Measurements from ENCODE around the gene IDH3G.

The IDH3G gene

GRCh38 chrX:153816831-153817690, 22.9 kb upstream of the IDH3G start:
- TF ChIP-seq, protein P1, sequence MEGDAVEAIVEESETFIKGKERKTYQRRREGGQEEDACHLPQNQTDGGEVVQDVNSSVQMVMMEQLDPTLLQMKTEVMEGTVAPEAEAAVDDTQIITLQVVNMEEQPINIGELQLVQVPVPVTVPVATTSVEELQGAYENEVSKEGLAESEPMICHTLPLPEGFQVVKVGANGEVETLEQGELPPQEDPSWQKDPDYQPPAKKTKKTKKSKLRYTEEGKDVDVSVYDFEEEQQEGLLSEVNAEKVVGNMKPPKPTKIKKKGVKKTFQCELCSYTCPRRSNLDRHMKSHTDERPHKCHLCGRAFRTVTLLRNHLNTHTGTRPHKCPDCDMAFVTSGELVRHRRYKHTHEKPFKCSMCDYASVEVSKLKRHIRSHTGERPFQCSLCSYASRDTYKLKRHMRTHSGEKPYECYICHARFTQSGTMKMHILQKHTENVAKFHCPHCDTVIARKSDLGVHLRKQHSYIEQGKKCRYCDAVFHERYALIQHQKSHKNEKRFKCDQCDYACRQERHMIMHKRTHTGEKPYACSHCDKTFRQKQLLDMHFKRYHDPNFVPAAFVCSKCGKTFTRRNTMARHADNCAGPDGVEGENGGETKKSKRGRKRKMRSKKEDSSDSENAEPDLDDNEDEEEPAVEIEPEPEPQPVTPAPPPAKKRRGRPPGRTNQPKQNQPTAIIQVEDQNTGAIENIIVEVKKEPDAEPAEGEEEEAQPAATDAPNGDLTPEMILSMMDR (IDR thresholded peaks at IDR 0.05; ENCODE audit: insufficient read depth, low read length, missing control alignments), result no peak
- CTCF ChIA-PET, result no interaction called here
- no peak overlapping the region for H3K4me3 ChIP-seq (ENCODE audit: low read depth, low read length)
- POLR2A ChIA-PET, result no interaction called here
- DNase-seq (ENCODE audit: low read depth, low spot score), result no peak

GRCh38 chrX:153814591-153815315, 20.6 kb upstream of the IDH3G start:
- TF ChIP-seq, protein P1 (IDR thresholded peaks at IDR 0.05; ENCODE audit: insufficient read depth, low read length, missing control alignments), result no peak
- H3K4me3 ChIP-seq (ENCODE audit: low read depth, low read length), result no peak overlapping the region
- DNase-seq (ENCODE audit: low read depth, low spot score), result no peak
- CTCF ChIA-PET, result no interaction called here
- POLR2A ChIA-PET, result no interaction called here

- CTCF ChIA-PET, result no interaction called here
- POLR2A ChIA-PET, result no interaction called here
- DNase-seq (ENCODE audit: low read depth, low spot score), result no peak
- H3K4me3 ChIP-seq (ENCODE audit: low read depth, low read length), result no peak overlapping the region
- TF ChIP-seq, protein P1 (IDR thresholded peaks at IDR 0.05; ENCODE audit: insufficient read depth, low read length, missing control alignments), result no peak
These were observed 19.0 kb upstream of the IDH3G start for GRCh38 chrX:153813161-153813560.

GRCh38 chrX:153812220-153812619, 18.0 kb upstream of the IDH3G start:
- no peak for DNase-seq (ENCODE audit: low read depth, low spot score)
- ChIA-PET CTCF (no interaction called here), POLR2A (no interaction called here)
- no peak overlapping the region for H3K4me3 ChIP-seq (ENCODE audit: low read depth, low read length)
- TF ChIP-seq, protein P1 (IDR thresholded peaks at IDR 0.05; ENCODE audit: insufficient read depth, low read length, missing control alignments), result no peak

DNA sequence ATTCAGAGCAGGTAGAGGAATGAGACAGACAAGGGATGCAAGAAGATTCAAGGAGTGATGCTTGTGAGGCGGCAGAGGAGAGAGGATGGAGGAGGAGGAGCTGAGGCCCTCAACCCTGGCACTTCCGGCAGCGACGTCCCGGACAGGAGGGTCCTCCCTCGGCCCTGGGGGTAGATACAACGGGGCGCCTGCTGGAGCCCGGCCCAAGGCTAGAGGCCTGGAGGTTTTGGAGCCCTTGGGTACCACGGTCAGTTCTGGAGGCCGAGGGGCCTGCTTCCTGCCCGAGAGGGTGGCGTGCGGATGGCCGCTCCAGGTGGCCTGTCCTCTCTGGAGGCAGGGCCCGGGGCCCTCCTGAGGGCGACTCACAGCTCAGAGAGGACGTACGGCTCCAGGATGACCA, 13.8 kb upstream of the IDH3G start:
- ChIA-PET POLR2A (no interaction called here), CTCF (no interaction called here)
- no peak for DNase-seq (ENCODE audit: low read depth, low spot score)
- TF ChIP-seq, protein P1 (IDR thresholded peaks at IDR 0.05; ENCODE audit: insufficient read depth, low read length, missing control alignments), result no peak
- H3K4me3 ChIP-seq (ENCODE audit: low read depth, low read length), result no peak overlapping the region

DNA sequence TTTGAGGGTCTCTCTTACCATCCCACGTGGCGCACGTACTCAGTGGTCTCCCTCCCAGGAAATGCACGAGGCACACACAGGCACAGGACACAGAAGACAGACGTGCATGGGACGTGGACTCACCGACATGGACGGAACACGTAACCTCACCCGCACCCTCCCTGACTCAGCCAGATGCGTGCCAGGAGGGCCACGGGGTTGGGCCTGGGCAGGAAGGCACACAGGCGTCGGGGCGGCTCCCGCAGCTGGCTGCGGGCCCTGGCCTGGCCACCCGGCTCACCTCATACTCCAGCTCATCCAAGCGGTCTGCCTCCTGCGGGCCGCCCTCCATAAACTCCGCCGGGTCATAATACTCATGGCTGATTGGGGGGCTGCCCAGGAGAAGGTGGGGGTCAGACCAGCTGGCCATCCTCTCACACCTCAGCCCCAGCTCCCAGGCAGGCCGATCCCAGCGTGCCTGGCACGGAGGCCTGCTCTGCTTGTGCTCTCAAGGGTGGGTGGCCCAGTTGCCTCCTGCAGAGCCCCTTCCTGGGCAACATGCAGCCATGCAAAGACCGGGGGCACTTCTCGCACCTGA, 12.9 kb upstream of the IDH3G start:
- TF ChIP-seq, protein P1 (IDR thresholded peaks at IDR 0.05; ENCODE audit: insufficient read depth, low read length, missing control alignments), result no peak
- POLR2A ChIA-PET, result no interaction called here
- DNase-seq (ENCODE audit: low read depth, low spot score), result no peak
- CTCF ChIA-PET, result no interaction called here
- H3K4me3 ChIP-seq (ENCODE audit: low read depth, low read length), result no peak overlapping the region
